ENCODE results near the gene PIBF1. TPM values are rescaled to one million over a fixed set of nuclear protein-coding genes. Genes with fewer than 3 reads are reported as not detected.
"Not testable (repeated sequence)": the region's sequence is repeated elsewhere in the genome, so short reads cannot be mapped to it uniquely, and the experiment has no call there.

The PIBF1 gene
- total and polyA plus RNA-seq, 2 donors, result 26.0 to 31.1 TPM

DNA sequence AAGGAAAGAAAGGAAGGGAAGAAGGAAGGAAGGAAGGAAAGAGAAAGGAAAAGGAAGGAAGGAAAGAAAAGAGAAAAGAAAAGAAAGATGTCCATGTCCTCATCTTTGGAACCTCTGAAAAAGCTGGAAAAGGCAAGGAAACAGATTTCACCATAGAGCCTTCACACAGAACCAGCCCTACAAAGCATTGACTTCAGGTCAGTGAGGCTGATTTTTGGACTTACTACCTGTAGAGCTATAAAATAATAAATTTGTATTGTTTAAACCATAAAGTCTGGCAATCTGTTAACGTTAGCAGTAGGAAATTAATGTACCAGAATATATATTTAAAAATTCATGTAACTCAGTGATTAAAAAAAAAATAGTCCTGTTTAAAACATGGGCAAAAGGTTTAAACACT, 130.0 kb downstream of the PIBF1 start:
- Histone ChIP-seq H3K9me3 (ENCODE audit: control insufficient read depth in 2 of 2, insufficient read depth in 1 of 2, low read length in 1 of 2) (no peaks in the 10 kb centered on the region), H3K27ac (ENCODE audit: low read depth in 1 of 2, low read length in 1 of 2) (no peak overlapping the region), H3K27me3 (ENCODE audit: control insufficient read depth in 2 of 2, insufficient read depth in 1 of 2, low read length in 1 of 2) (no peaks in the 10 kb centered on the region), H3K36me3 (ENCODE audit: control insufficient read depth in 2 of 2, insufficient read depth in 2 of 2, low read length in 1 of 2) (peaks cover 4% of the 10 kb centered on the region in 2 donors), H3K4me3 (ENCODE audit: low read length in 2 of 2) (no peak overlapping the region), H3K4me1 (ENCODE audit: control insufficient read depth in 2 of 2, insufficient read depth in 2 of 2, low read length in 2 of 2) (no peaks in the 10 kb centered on the region)
- 99% methylated on average over 1 of the region's 1 CpG for WGBS
- DNase-seq (ENCODE audit: low read depth in 6 of 9, low spot score in 9 of 9), result no peak

DNA sequence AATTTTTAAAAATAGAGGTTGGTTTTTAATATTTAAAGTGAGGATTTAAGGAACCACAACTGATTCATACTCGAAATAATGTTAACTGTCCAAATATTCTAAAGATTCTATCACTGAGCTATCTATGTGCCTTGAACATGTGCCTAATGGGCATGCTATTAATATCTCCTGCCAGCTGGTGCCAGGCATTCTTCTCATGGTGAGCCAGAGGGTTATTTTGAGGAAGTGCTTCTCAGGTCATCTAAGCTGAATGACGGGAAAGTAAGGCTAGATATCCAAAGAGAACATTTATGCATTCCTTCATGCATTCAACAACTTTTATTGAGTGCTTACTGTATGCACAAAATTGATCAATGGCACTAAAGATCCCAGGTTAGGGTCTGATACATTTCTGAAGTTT, 138.2 kb downstream of the PIBF1 start:
- Histone ChIP-seq H3K27me3 (ENCODE audit: control insufficient read depth in 2 of 2, insufficient read depth in 1 of 2, low read length in 1 of 2) (no peaks in the 10 kb centered on the region), H3K27ac (ENCODE audit: low read depth in 1 of 2, low read length in 1 of 2) (no peak overlapping the region), H3K4me1 (ENCODE audit: control insufficient read depth in 2 of 2, insufficient read depth in 2 of 2, low read length in 2 of 2) (no peaks in the 10 kb centered on the region), H3K9me3 (ENCODE audit: control insufficient read depth in 2 of 2, insufficient read depth in 1 of 2, low read length in 1 of 2) (no peaks in the 10 kb centered on the region), H3K36me3 (ENCODE audit: control insufficient read depth in 2 of 2, insufficient read depth in 2 of 2, low read length in 1 of 2) (peaks cover 7 to 18% of the 10 kb centered on the region in 2 donors), H3K4me3 (ENCODE audit: low read length in 2 of 2) (no peak overlapping the region)
- WGBS, result 95% methylated on average over 2 of the region's 2 CpGs
- no peak for DNase-seq (ENCODE audit: low read depth in 6 of 9, low spot score in 9 of 9)

DNA sequence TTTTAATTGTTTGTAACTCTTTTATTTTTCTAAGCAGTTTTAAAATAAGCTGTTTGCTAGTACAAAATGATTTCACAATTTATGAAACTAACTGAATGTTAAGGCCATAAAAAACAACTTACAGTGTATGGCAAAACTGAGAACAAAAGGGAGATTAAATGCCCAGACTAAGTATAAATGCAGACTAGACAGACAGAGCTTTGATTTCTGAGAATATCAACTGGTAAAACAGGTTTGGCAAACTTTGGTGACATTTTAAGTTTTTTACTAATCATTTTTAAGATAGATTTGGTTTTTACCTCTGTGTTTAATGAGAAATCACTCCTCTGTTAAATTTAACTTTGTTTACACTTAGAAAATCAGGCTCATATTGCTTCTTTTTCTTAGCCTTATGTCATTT, 149.4 kb downstream of the PIBF1 start:
- Histone ChIP-seq H3K4me1 (ENCODE audit: control insufficient read depth in 2 of 2, insufficient read depth in 2 of 2, low read length in 2 of 2) (no peaks in the 10 kb centered on the region), H3K27me3 (ENCODE audit: control insufficient read depth in 2 of 2, insufficient read depth in 1 of 2, low read length in 1 of 2) (no peaks in the 10 kb centered on the region), H3K9me3 (ENCODE audit: control insufficient read depth in 2 of 2, insufficient read depth in 1 of 2, low read length in 1 of 2) (no peaks in the 10 kb centered on the region), H3K27ac (ENCODE audit: low read depth in 1 of 2, low read length in 1 of 2) (no peak overlapping the region), H3K36me3 (ENCODE audit: control insufficient read depth in 2 of 2, insufficient read depth in 2 of 2, low read length in 1 of 2) (peaks cover 5 to 8% of the 10 kb centered on the region in 2 donors), H3K4me3 (ENCODE audit: low read length in 2 of 2) (no peak overlapping the region)
- DNase-seq (ENCODE audit: low read depth in 6 of 9, low spot score in 9 of 9), result no peak

DNA sequence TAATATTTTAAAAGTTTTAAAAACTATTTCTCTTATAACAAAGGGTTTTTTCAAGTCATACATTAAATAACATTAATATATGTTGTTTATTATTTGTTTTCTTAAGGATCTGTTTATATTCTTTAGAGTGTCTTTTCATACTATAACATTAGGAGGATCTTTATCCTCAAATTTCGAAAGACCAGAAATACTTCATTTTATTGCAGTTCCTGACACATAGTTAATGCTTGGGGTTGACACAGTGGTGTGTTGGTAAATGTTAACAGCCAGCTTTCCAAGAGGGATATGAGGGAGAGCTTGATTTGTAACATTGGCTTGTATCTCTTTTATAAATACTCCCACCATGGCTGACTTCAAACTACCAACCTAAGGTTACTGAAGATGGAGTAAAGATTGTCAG, 150.3 kb downstream of the PIBF1 start:
- no peak for DNase-seq (ENCODE audit: low read depth in 6 of 9, low spot score in 9 of 9)
- Histone ChIP-seq H3K4me3 (ENCODE audit: low read length in 2 of 2) (no peak overlapping the region), H3K4me1 (ENCODE audit: control insufficient read depth in 2 of 2, insufficient read depth in 2 of 2, low read length in 2 of 2) (no peaks in the 10 kb centered on the region), H3K36me3 (ENCODE audit: control insufficient read depth in 2 of 2, insufficient read depth in 2 of 2, low read length in 1 of 2) (peaks cover 3 to 6% of the 10 kb centered on the region in 2 donors), H3K9me3 (ENCODE audit: control insufficient read depth in 2 of 2, insufficient read depth in 1 of 2, low read length in 1 of 2) (no peaks in the 10 kb centered on the region), H3K27me3 (ENCODE audit: control insufficient read depth in 2 of 2, insufficient read depth in 1 of 2, low read length in 1 of 2) (no peaks in the 10 kb centered on the region), H3K27ac (ENCODE audit: low read depth in 1 of 2, low read length in 1 of 2) (no peak overlapping the region)
- 97% methylated on average over 1 of the region's 1 CpG for WGBS

DNA sequence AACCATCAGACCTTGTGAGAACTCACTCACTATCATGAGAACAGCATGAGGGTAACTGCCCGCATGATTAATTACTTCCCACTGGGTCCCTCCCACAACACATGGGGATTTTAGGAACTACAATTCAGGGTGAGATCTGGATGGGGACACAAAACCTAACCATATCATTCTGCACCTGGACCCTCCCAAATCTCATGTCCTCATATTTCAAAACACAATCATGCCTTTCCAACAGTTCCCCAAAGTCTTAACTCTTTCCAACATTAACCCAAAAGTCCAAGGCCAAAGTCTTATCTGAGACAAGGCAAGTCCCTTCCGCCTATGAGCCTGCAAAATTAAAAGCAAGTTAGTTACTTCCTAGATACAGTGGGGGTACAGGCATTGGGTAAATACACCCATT, 164.3 kb downstream of the PIBF1 start:
- not testable (repeated sequence) for DNase-seq (ENCODE audit: low read depth in 6 of 9, low spot score in 9 of 9); H3K27ac ChIP-seq (ENCODE audit: low read depth in 1 of 2, low read length in 1 of 2); H3K27me3 ChIP-seq (ENCODE audit: control insufficient read depth in 2 of 2, insufficient read depth in 1 of 2, low read length in 1 of 2); H3K9me3 ChIP-seq (ENCODE audit: control insufficient read depth in 2 of 2, insufficient read depth in 1 of 2, low read length in 1 of 2); H3K36me3 ChIP-seq (ENCODE audit: control insufficient read depth in 2 of 2, insufficient read depth in 2 of 2, low read length in 1 of 2); H3K4me1 ChIP-seq (ENCODE audit: control insufficient read depth in 2 of 2, insufficient read depth in 2 of 2, low read length in 2 of 2); H3K4me3 ChIP-seq (ENCODE audit: low read length in 2 of 2)
- 96% methylated on average over 2 of the region's 2 CpGs for WGBS

- no peak for DNase-seq (ENCODE audit: low read depth in 6 of 9, low spot score in 9 of 9)
- Histone ChIP-seq H3K9me3 (ENCODE audit: control insufficient read depth in 2 of 2, insufficient read depth in 1 of 2, low read length in 1 of 2) (no peaks in the 10 kb centered on the region), H3K27me3 (ENCODE audit: control insufficient read depth in 2 of 2, insufficient read depth in 1 of 2, low read length in 1 of 2) (no peaks in the 10 kb centered on the region), H3K27ac (ENCODE audit: low read depth in 1 of 2, low read length in 1 of 2) (no peak overlapping the region), H3K4me1 (ENCODE audit: control insufficient read depth in 2 of 2, insufficient read depth in 2 of 2, low read length in 2 of 2) (no peaks in the 10 kb centered on the region), H3K36me3 (ENCODE audit: control insufficient read depth in 2 of 2, insufficient read depth in 2 of 2, low read length in 1 of 2) (peaks cover 4 to 5% of the 10 kb centered on the region in 2 donors), H3K4me3 (ENCODE audit: low read length in 2 of 2) (no peak overlapping the region)
- 80% methylated on average over 1 of the region's 1 CpG for WGBS
These were observed 170.7 kb downstream of the PIBF1 start for GRCh38 chr13:72952529-72953141.

DNA sequence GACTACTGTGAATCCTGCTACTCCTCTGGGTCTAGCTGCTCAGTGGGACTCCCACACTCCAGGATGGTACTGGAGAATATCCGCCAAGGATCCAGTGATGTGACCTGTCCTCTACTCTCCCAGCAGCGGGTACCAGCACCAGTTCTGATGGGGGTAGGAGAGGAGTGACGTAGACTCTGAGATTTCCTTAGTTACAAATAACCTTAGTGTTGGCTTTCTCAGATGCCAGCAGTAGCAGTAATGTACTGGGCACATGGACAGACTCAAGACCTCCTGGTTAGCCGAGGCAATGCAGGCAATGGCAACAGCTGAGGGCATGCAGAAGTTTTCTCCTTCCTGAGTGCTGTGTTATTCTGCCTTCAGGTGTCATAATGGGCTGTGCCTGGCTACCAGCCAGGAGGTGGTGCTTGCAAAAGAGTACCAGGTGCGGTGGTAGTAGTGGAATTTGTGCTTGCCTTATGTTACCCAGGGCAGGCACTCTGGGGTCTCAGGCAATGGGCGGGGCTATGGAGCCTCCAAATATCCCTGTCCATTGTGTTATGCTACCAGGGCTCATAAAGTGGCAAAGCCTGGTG, 171.5 kb downstream of the PIBF1 start:
- Histone ChIP-seq H3K36me3 (ENCODE audit: control insufficient read depth in 2 of 2, insufficient read depth in 2 of 2, low read length in 1 of 2) (peaks cover 4 to 5% of the 10 kb centered on the region in 2 donors), H3K27ac (ENCODE audit: low read depth in 1 of 2, low read length in 1 of 2) (no peak overlapping the region), H3K9me3 (ENCODE audit: control insufficient read depth in 2 of 2, insufficient read depth in 1 of 2, low read length in 1 of 2) (no peaks in the 10 kb centered on the region), H3K27me3 (ENCODE audit: control insufficient read depth in 2 of 2, insufficient read depth in 1 of 2, low read length in 1 of 2) (no peaks in the 10 kb centered on the region), H3K4me3 (ENCODE audit: low read length in 2 of 2) (no peak overlapping the region), H3K4me1 (ENCODE audit: control insufficient read depth in 2 of 2, insufficient read depth in 2 of 2, low read length in 2 of 2) (no peaks in the 10 kb centered on the region)
- no peak for DNase-seq (ENCODE audit: low read depth in 6 of 9, low spot score in 9 of 9)
- 97% methylated on average over 6 of the region's 6 CpGs for WGBS

DNA sequence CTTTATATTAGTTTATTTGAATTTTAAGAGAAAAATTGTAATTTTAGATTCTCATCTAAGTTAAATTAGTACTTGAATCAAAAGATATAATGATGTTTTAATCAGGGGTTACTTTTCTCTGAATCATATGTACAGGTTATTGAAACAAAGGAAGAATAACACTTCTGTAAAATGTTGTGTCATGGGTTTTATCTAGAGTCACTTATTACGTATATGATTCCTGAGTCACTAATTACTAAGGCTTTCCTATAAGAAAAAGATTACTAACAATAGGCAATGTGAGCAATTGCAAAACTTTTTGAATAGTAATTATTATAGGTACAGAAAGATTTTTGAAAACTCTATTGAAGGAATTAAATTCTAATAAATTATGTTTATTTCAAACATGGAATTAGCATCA, 177.7 kb downstream of the PIBF1 start:
- no peak for DNase-seq (ENCODE audit: low read depth in 6 of 9, low spot score in 9 of 9)
- 94% methylated on average over 1 of the region's 1 CpG for WGBS
- no peaks in the 10 kb centered on the region for H3K9me3 ChIP-seq (ENCODE audit: control insufficient read depth in 2 of 2, insufficient read depth in 1 of 2, low read length in 1 of 2)
- no peaks in the 10 kb centered on the region for H3K4me1 ChIP-seq (ENCODE audit: control insufficient read depth in 2 of 2, insufficient read depth in 2 of 2, low read length in 2 of 2)
- no peak overlapping the region for H3K4me3 ChIP-seq (ENCODE audit: low read length in 2 of 2)
- H3K36me3 ChIP-seq (ENCODE audit: control insufficient read depth in 2 of 2, insufficient read depth in 2 of 2, low read length in 1 of 2), result no peaks in the 10 kb centered on the region
- H3K27me3 ChIP-seq (ENCODE audit: control insufficient read depth in 2 of 2, insufficient read depth in 1 of 2, low read length in 1 of 2), result no peaks in the 10 kb centered on the region
- H3K27ac ChIP-seq (ENCODE audit: low read depth in 1 of 2, low read length in 1 of 2), result no peak overlapping the region

- Histone ChIP-seq H3K4me3 (ENCODE audit: low read length in 2 of 2) (no peak overlapping the region), H3K9me3 (ENCODE audit: control insufficient read depth in 2 of 2, insufficient read depth in 1 of 2, low read length in 1 of 2) (no peaks in the 10 kb centered on the region), H3K27me3 (ENCODE audit: control insufficient read depth in 2 of 2, insufficient read depth in 1 of 2, low read length in 1 of 2) (no peaks in the 10 kb centered on the region), H3K27ac (ENCODE audit: low read depth in 1 of 2, low read length in 1 of 2) (no peak overlapping the region), H3K36me3 (ENCODE audit: control insufficient read depth in 2 of 2, insufficient read depth in 2 of 2, low read length in 1 of 2) (no peaks in the 10 kb centered on the region), H3K4me1 (ENCODE audit: control insufficient read depth in 2 of 2, insufficient read depth in 2 of 2, low read length in 2 of 2) (no peaks in the 10 kb centered on the region)
- no peak for DNase-seq (ENCODE audit: low read depth in 6 of 9, low spot score in 9 of 9)
- WGBS, result 96% methylated on average over 4 of the region's 4 CpGs
These were observed 178.2 kb downstream of the PIBF1 start for GRCh38 chr13:72960114-72960513.

Data from thymus (tissue), 11 donors.